Measurements from ENCODE around the gene ELOVL5. TPM values are rescaled to one million over a fixed set of nuclear protein-coding genes. Genes with fewer than 3 reads are reported as not detected.
A peak's percentile ranks its signal among the peaks of the same experiment; 100 is the strongest.

Gene ELOVL5
- total RNA-seq, 4 donors from 2014 or later: 5.6 to 7.2 (median 6.2) TPM

GRCh38 chr6:53301801-53302537 is 46.8 kb downstream of the ELOVL5 start:
- DNase-seq (no peak), ATAC-seq (no peak)
- Histone ChIP-seq H3K36me3 (no peaks in the 10 kb centered on the region), H3K4me1 (peaks cover 18 to 40% of the 10 kb centered on the region in 2 donors), H3K9me3 (no peaks in the 10 kb centered on the region), H3K27me3 (no peaks in the 10 kb centered on the region), H3K27ac (peak overlapping the region; percentile 42 to 71 (median 62)), H3K4me3 (no peak overlapping the region)
- intact Hi-C loops (cut with DNase I; ENCODE audit: low total_unique reads) (no loop called here), in situ Hi-C loops (cut with MboI; ENCODE audit: low sequenced_read_pairs in 4 of 4) (no loop called here)
- TF ChIP-seq POLR2A (IDR thresholded peaks at IDR 0.05) (no peak), CTCF (IDR thresholded peaks at IDR 0.05 in 4 of 5, conservative IDR thresholded peaks at IDR 0.05 in 1 of 5) (no peak)

- TF ChIP-seq POLR2A (IDR thresholded peaks at IDR 0.05) (no peak), CTCF (IDR thresholded peaks at IDR 0.05 in 4 of 5, conservative IDR thresholded peaks at IDR 0.05 in 1 of 5) (no peak)
- peak overlapping the region; percentile 20 to 71 (median 62) for H3K27ac ChIP-seq
- peak; percentile 46 to 72 for ATAC-seq
- no peaks in the 10 kb centered on the region for H3K27me3 ChIP-seq
- H3K36me3 ChIP-seq: no peaks in the 10 kb centered on the region
- in situ Hi-C loops (cut with MboI; ENCODE audit: low sequenced_read_pairs in 4 of 4): no loop called here
- H3K4me3 ChIP-seq: no peak overlapping the region
- H3K4me1 ChIP-seq: peaks cover 18 to 40% of the 10 kb centered on the region in 2 donors
- intact Hi-C loops (cut with DNase I; ENCODE audit: low total_unique reads): no loop called here
- H3K9me3 ChIP-seq: no peaks in the 10 kb centered on the region
- DNase-seq: no peak
Measured at GRCh38 chr6:53300656-53301551, 47.8 kb downstream of the ELOVL5 start.

- Histone ChIP-seq H3K4me3 (no peak overlapping the region), H3K27ac (peak overlapping the region in 3 of 4 donors; percentile 10 to 71 (median 14)), H3K9me3 (no peaks in the 10 kb centered on the region), H3K4me1 (peaks cover 18 to 40% of the 10 kb centered on the region in 2 donors), H3K36me3 (no peaks in the 10 kb centered on the region), H3K27me3 (no peaks in the 10 kb centered on the region)
- no peak for TF ChIP-seq CTCF (IDR thresholded peaks at IDR 0.05 in 4 of 5, conservative IDR thresholded peaks at IDR 0.05 in 1 of 5)
- no peak for TF ChIP-seq POLR2A (IDR thresholded peaks at IDR 0.05)
- intact Hi-C loops (cut with DNase I; ENCODE audit: low total_unique reads) (loop anchor here (10.0 kb wide), 1 partner anchor 125 kb away; no protein-coding TSS in a partner anchor), in situ Hi-C loops (cut with MboI; ENCODE audit: low sequenced_read_pairs in 4 of 4) (no loop called here)
- DNase-seq (no peak), ATAC-seq (no peak)
Measured at GRCh38 chr6:53299331-53300005, 49.3 kb downstream of the ELOVL5 start.

GRCh38 chr6:53297004-53297403 is 51.7 kb downstream of the ELOVL5 start:
- TF ChIP-seq POLR2A (IDR thresholded peaks at IDR 0.05) (no peak), CTCF (IDR thresholded peaks at IDR 0.05 in 4 of 5, conservative IDR thresholded peaks at IDR 0.05 in 1 of 5) (no peak)
- DNase-seq (no peak), ATAC-seq (no peak)
- peaks cover 13 to 29% of the 10 kb centered on the region in 2 donors for H3K4me1 ChIP-seq
- H3K36me3 ChIP-seq: no peaks in the 10 kb centered on the region
- H3K4me3 ChIP-seq: no peak overlapping the region
- intact Hi-C loops (cut with DNase I; ENCODE audit: low total_unique reads): loop anchor here (10.0 kb wide), 1 partner anchor 122 kb away; no protein-coding TSS in a partner anchor
- in situ Hi-C loops (cut with MboI; ENCODE audit: low sequenced_read_pairs in 4 of 4): no loop called here
- peak overlapping the region in 1 of 4 donors; percentile 22 for H3K27ac ChIP-seq
- no peaks in the 10 kb centered on the region for H3K9me3 ChIP-seq
- no peaks in the 10 kb centered on the region for H3K27me3 ChIP-seq

Data from gastrocnemius medialis (tissue), 4 donors.